Stimulated activated CD4-positive, alpha-beta T cell treated with anti-CD3 and anti-CD28 coated beads, Interleukin-4, amount 100 ng/mL, for 48 hours (primary cell): ENCODE data around the gene NUP205.
"Not testable (repeated sequence)": the region's sequence is repeated elsewhere in the genome, so short reads cannot be mapped to it uniquely, and the experiment has no call there.

Source experiments
- DNase-seq, 2 donors: peaks; one replicate each; pipeline ENCODE4 v3.0.0-alpha.2; 2020; ENCODE audit warnings: low read depth in 2 of 2

NUP205 gene

DNA sequence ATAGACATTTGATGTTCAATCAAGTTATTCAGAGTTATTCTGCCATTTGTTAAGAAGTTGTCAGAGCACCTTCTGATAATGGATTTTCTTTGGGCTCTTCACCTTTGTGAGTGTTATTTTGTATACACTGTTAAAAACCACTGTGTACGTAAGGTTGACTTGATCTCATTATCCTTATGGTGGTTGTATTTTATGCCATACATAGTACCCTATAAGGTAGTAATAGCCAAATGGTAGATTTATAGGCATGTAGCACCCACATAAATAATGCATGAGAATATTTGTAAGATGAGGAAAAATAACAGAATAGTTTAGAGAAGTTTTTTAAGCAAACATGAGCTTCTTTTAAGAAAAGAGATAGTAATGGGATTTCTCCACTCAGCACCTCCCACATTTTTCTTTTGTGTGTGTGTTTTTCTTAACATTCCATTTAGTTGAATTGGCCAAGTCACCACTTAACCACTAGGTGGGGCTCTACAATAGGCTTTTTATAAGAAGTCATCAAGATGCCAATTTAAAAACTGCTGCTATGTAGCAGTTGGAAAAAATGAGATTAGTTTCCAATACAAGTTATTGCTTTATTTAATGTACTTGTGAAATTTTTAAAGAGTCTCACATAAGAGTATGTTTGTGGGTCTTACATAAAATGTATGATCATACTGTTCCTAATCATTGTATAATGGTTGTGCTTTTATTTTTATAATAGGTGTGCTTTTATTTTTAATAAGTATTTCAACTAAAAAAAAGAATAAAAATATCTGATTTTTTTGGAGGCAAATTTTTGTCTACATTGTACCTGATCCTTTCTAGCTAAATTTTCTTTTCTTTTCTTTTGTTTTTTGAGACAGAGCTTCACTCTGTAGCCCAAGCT, 63.5 kb downstream of the NUP205 start:
- no peak for DNase-seq

DNA sequence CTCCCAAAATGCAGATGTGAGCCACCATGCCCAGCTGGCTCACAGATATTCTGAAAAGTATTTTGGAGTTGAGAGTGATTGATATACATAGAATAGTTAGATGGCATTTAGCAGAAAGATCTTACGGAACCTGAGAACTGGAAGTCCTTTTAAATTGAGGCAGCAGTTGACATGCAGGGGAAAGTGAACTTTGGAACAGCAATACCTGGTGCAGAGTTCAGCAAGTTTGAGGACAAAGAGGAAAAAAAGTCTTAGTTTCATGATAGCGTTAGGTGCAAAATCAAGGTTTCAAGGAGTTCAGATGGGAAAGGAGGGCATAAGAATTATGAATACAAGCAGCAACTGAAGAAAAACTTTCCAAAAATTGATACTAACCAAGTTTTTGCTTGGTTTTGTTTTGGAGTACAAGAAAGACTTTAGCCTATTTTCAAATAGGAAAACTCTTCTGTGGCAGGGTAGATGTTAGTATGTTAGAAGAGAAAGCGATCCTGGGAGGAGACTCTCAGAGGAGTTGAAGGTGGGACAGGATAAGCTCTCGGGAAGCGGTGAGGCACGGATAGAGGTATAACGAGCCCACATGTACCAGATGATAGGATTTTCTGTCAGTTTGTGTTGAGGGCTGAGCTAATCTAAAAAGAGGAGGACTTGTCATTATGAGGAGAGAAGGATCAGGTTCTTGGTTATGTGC, 76.6 kb downstream of the NUP205 start:
- no peak for DNase-seq

DNA sequence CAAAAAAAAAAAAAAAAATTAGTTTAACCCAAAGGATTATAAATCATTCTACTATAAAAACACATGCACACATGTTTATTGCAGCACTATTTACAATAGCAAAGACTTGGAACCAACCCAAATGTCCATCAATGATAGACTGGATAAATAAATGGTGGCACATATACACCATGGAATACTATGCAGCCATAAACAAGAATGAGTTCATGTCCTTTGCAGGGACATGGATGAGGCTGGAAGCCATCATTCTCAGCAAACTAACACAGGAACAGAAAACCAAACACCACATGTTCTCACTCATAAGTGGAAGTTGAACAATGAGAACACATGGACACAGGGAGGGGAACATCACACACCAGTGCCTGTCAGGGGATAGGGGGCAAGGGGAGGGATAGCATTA, 82.0 kb downstream of the NUP205 start:
- DNase-seq, result not testable (repeated sequence)

DNA sequence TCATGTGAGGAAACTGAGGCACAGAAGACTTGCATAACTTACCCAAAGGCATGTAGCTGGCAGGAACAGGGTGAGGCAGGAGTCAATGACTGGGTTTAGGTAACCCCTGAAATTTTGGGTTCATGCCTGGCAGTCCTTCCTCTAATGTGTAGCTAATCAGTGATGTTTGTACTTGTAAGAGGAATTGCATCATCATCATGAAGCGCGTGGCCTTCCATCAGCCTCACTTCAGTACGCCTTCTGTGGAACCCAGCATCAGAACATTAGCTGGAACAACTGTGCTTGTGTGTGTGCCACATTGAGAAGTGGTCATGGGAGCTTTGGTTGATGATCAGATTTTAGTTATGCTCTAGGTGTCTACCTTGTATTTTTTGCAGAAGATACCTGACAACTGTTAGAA, 86.4 kb downstream of the NUP205 start:
- DNase-seq, result no peak

DNA sequence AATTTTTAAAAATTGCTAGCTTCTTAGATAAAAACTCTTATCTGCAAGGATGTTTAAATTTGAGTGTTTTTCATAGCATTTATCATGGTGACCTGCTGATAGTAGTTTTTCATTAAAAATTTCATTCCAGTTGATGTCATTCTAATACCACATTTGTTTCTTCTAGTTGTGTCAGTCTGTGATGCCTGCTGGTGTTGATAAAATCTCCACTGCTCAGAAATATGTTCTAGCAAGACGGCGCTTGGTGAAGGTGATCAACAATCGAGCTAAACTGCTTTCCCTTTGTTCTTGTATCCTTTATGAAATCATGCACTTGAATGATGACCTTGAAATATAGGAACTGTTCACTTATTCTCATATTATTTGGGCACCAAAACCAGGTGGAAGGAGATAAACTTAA, 87.0 kb downstream of the NUP205 start:
- no peak for DNase-seq

DNA sequence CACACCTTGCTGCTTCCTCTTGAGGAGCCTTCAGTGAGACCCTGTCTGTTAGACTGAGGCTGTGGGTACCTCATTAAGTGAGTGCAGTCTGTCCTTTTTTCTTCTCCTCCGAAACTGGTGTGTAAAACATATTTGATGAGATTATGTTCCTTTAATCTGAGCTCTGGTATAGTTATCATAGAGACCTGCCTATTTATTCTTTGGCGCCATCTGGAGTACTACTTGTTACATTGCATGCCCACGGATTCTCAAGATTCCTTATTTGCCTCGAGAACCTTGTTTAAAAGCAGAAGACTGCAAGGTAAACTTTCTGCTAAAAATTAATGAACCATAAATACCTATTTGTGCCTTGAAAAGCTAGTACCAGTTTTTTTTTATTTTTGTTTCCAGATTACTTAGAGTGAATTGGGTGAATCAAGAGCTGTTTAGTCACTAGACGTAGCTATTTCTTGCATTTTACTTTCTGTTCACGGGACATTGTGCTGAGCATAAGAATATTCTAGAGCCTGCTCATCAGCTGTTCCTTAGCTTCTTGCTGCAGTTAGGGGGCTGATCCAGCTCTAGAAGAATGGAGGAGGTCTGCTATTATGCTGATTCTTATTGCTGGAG, 87.7 kb downstream of the NUP205 start:
- DNase-seq, result no peak

DNA sequence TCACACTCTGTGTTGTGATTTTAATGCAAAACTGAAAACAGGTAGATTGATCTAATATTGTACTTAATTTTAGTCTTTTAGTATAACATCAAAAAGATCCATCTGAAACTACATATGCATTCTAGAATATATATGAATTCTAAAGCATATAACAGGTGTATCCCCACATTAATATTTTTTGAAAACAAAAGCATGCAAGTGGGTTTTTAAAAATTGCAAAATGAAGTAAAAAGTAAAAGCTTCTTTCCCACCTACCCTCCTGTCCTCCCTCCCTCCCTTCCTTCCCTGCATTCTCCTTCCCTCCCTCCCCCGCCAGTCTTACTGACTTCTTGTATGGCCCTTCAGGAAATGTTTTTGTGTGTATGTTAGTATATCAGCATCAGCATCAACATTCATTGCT, 90.0 kb downstream of the NUP205 start:
- DNase-seq, result no peak

DNA sequence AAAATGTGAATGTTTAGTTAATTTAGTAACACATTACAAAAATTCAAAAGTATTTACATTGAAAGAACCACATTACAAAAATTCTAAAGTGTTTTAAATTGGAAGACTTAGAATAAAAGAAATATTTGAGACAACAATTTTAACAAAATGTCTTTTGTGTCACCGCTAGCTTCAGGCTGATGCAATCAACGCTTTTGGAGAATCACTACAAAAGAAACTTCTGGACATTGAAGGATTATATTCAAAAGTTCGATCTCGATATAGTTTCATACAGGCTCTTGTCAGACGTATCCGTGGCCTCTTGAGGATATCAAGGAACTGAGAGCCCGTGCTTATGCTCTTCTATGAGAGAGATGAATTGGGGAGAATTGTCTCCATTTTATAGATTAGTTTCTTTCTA, 90.5 kb downstream of the NUP205 start:
- no peak for DNase-seq

DNA sequence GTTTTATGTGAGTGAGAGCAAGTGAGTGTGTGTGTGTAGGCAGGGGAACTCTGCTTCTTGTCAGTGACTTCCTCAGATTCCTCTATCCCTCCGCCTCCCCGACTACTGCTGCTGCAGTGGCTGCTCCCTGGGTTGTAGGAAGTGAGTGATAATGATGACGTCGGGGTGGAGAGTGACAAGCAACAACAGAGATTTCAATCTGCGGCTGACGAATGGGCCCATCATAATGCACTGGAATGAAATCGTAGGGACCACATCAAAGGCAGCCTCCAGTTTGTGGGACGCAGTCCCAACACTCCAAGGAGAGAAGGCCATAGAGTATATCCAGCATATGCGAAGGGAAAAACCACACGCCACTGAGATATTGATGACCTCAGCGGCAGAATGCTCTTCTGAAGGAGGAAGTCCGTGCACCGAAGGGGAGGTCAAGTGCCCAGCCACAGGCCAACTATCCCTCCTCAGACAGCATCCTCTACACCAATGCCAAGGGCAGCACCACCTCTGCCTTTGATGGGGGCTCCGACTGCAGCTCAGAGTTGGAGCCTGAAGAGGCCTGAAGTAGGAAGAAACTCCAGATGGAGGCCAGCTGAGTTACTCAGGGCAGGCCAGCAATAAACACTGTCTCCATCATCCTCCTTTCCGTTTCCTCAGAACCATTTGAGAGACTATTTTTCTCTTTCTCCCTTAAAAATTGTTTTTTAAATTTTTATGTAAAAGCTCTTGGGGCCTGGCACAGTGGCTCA, 93.3 kb downstream of the NUP205 start:
- DNase-seq, result no peak

DNA sequence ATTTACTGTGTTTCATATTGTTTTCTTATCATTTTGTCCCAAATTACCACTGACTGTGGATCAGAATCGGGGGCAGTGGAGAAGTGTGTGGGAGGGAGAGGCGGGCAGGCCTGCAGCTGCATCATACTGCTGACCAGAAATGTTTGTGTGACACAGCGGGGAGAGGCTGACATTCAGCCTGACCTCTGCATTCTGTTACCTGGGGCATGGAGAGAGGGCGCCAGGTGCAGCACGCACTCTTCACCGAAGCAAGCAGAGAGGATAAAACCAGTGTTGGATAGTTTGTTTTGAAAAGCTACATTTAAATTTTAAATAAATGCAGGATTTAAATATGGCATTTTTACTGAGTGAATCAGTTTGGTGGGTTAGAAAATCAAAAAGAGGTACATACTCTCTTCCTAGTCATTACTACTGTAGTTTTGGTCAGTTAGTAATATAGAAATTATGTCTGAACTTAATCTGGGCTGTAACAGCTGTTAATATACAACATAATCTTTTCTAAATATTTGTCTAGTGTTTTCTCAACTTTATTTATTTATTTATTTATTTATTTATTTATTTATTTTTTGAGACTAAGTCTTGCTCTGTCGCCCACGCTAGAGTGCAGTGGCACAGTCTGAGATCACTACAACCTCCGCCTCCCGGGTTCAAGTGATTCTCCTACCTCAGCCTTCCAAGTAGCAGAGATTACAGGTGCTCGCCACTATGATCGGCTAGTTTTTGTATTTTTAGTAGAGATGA, 95.8 kb downstream of the NUP205 start:
- DNase-seq, result no peak

DNA sequence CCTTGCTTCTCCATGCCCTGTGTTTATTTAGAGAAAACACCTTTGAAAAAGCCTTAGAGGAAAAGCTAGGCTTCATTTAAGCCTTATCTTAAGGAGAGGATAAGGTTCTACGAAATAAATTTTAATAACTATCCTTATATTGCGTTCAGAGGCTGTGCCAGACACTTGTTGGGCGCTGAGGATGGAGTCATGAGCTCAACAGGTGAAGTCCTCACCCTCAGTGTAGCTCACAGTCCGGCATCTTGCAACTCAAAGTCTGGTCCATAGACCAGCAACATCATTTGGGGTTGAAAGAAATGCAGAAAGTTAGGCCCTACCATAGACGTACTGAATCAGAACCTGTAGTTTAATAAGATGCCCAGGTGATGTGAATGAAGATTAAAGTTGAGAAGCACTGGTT, 100.8 kb downstream of the NUP205 start:
- DNase-seq, result no peak

DNA sequence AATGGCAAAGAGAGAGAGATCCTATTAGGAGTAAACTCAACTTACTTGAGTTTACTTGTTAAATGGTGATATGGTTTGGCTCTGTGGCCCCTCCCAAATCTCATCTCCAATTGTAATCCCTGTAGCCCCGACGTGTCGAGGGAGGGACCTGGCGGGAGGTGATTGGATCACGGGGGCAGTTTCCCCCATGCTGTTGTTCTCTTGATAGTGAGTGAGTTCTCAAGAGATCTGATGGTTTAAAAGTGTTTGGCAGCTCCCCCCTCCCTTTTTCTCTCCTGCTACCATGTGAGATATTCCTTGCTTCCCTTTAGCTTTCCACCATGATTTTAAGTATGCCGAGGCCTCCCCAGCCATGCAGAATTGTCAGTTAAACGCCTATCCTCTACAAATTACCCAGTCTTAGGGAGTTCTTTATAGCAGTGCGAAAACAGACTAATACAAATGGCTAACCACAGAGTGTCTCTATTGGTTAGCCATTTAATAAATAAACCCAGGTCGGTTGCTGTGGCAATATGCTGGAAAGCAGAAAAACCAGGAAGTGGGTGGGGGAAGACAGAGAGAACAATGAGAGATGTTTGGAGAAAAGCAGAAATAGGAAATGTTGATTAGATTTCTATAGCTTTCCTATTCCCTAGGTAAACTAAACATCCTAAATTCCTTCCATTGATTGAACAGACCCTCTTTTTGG, 101.6 kb downstream of the NUP205 start:
- no peak for DNase-seq

DNA sequence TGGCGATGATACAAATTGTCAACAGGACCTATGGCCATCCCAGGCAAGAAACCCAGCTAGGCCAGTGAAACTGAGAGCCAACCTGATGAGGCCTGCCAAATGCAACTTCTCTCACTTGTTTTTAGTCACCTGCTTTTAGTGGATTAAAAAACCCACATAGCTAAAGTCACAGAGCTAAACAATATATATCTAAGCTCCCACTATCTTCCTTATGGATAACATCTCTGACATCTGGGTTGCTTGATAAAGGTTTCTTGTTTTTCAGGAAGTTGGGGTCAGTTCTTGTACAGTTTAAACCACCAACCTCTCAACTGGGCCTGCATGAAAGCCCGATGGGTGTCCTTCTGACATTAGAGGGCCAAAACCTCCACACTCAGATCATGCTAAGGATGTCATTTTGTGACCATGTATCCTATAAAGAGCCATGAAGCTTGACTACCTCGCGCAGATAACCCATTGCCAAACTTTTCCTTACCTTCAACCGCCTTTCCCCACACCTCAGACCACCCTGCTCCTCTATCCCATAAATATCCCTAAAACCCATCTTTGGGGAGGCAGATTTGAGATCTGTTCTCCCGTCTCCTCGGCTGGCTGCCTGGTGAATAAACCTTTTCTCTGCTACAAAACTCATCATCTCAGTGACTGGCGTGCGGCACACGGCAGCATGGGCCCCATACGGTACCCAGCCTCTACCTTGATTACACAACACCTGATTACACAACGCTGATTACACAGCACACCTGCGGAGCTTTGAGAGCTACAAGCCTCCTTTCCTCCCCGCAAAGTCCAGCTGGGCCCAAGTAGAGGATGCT, 103.8 kb downstream of the NUP205 start:
- DNase-seq, result peak in 1 of 2 donors; percentile 7

DNA sequence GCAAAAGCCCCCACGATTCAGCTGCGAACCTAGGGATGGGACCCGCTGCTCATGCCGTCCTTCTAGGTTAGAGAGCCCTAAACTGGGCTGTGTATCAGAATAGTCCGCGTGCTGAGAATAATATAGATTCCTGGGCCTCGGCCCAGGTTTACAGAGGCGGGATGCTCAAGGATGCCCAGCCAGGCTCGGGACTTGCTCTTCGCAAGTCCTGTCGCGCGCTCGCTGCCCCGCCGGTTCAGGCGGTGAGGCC, 104.3 kb downstream of the NUP205 start:
- DNase-seq, result no peak

DNA sequence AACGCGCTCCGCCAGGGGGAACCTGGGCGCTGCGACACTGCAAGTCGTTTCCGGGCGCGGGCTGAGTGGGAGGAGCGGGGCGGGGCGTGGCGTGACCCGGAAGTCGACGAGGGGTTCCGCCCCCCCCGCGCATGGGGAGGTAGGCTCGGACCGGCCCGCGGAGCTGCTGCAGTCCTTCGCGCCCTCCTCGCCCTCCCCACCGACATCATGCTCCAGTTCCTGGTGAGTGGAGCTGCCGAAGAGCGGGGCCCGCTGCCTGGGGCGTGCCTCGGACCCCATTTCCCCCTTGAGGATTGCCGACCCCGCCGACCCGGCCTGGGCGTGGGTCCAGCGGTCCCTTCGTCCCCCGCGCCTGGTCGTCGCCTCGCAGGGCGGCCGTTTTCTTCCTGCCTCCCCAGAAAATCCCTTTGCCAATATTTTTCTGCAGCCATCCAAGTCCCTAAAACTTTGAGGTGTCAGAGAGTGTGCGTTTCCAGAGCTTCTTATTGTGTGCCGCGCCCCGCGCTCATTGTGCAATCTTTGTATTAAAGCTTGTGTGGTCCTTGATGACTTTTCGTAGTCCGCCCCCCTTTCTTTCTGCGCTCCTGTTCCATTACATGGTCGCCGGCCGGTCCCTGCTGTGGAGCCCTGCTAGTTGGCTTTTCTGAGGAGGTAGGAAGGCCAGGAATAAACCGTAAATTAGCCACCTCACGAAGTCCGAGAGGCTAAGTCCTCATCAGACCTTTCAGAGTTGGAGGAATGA, 104.8 kb downstream of the NUP205 start, which contains the start of gene STMP1:
Gene STMP1 (plus strand): TSS at position 142 of the 742 bp plus-strand sequence.
- peak; percentile 96 to 98 for DNase-seq

DNA sequence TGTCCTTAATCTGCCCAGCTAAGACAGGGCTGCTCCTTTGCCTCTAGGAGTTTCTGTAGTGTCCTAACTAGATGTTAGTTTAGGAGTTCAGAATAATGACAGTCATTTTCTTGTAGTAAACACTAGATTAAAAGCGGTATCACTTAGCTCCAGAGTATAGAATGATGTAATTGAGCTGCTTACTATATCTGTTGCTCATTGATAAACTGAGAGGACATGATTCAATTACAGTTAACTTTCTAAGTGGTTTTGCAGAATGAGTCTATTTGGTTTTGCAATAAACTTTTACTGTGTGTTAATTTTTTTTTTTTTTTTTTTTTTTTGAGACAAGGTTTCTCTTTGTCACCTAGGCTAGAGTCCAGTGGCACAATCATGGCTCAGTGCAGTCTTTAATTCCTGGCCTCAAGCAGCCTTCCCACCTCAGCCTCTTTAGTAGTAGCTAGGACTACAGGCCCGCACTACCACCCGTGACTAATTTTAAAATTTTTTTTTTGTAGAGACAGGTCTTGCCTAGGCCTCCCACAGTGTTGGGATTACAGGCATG, 106.4 kb downstream of the NUP205 start:
- no peak for DNase-seq

DNA sequence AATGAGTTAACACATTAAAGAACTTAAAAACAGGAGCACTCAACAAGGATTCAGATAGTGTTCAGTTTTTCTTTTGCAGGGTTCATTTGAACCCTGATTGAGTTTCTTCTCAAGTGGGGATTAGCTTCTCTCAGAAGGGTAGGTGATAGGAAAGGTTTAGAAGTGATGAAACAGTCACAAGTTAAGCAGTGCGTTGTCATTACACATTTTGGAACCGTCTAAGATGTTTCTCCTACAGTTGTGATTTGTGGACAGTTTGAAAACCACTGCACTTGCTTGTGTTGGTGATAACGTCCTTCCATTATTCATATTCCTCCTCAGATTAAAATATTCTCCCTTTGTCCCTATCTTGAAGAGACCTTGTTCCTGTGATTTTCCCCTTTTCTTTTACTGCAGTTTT, 107.3 kb downstream of the NUP205 start:
- no peak for DNase-seq

DNA sequence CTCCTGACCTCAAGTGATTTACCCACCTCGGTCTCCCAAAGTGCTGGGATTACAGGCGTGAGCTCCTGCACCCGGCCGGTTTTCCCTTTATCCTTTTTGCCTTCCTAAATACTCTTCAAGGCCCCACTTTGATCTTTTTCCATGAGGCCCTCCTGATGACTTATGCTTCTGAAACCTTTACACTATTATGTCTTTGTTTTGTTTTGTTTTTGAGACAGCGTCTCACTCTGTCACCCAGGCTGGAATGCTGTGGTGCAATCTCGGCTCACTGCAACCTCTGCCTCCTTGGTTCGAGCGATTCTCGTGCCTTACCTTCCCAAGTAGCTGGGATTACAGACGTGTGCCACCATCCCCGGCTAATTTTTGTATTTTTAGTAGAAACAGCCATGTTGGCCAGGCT, 108.4 kb downstream of the NUP205 start:
- no peak for DNase-seq

DNA sequence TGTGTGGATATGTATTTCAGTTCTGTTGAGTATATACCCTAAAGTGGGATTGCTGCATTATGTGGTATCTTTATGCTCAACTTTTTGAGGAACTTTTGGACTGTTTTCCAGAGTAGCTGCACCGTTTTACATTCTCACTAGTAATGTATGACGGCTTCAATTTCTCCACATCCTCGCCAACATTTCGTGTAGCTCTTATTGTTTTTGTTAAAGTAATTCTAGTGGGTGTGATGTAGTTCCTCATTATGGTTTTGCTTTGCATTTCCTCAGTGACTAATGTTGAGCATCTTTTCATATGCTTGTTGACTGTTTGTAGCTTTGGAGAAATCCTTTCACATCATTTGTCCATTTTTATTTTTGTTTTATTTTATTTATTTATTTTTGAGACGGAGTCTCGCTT, 109.1 kb downstream of the NUP205 start:
- no peak for DNase-seq
